H1 (cell line): Measurements from ENCODE around the gene TEX51.

Source experiments
- CEBPB ChIP-seq: IDR thresholded peaks from 2 replicates; pipeline ENCODE4 v1.6.1; 2012; ENCODE audit warnings: low read depth, low read length
- EP300 ChIP-seq, 2 experiments: IDR thresholded peaks; 1 replicate in 1 of 2; 2 replicates in 1 of 2; pipeline ENCODE4 v1.6.1; 2011 to 2012; ENCODE audit warnings: low read depth in 2 of 2, low read length in 2 of 2, mild to moderate bottlenecking in 2 of 2, borderline replicate concordance in 1 of 2, inconsistent platforms in 1 of 2, moderate library complexity in 1 of 2
- GABPA ChIP-seq: IDR thresholded peaks from 2 replicates; pipeline ENCODE4 v1.6.1; 2011; ENCODE audit warnings: mild to moderate bottlenecking, low read length, moderate library complexity, borderline replicate concordance; ENCODE audit not compliant: insufficient read depth
- KDM5A ChIP-seq: fragments of 200-600 bp; IDR thresholded peaks from 2 replicates; pipeline ENCODE4 v1.7.1; 2012; ENCODE audit warnings: mild to moderate bottlenecking, low read length, inconsistent platforms, mixed read lengths
- MAFK ChIP-seq: IDR thresholded peaks from 2 replicates; pipeline ENCODE4 v1.6.1; 2012; ENCODE audit warnings: low read depth, mild to moderate bottlenecking, improper control_type of control experiment, low read length
- POLR2A ChIP-seq, 2 experiments: IDR thresholded peaks; 1 replicate in 1 of 2; 2 replicates in 1 of 2; pipeline ENCODE4 v1.6.1; 2011; ENCODE audit warnings: low read depth in 2 of 2, low read length in 2 of 2, mild to moderate bottlenecking in 2 of 2; ENCODE audit errors: control extremely low read depth in 1 of 2
- RFX5 ChIP-seq: IDR thresholded peaks from 2 replicates; pipeline ENCODE4 v1.6.1; 2011; ENCODE audit warnings: low read depth, low read length, improper control_type of control experiment, borderline replicate concordance
- SAP30 ChIP-seq: fragments of 300-600 bp; sonication (generic); IDR thresholded peaks from 2 replicates; pipeline ENCODE4 v1.7.1; 2012; ENCODE audit warnings: low read length, moderate library complexity, mild to moderate bottlenecking, inconsistent platforms; ENCODE audit not compliant: insufficient read depth, insufficient replicate concordance
- TEAD4 ChIP-seq: IDR thresholded peaks from 2 replicates; pipeline ENCODE4 v1.6.1; 2012; ENCODE audit warnings: low read depth, low read length, inconsistent platforms, mixed read lengths
- TF ChIP-seq, protein P1 (sequence below), 3 experiments: IDR thresholded peaks; 1 replicate in 2 of 3; 2 replicates in 1 of 3; pipeline versions ENCODE4 v1.5.1 to v1.6.1; 2011; ENCODE audit warnings: low read length in 3 of 3, mild to moderate bottlenecking in 3 of 3, inconsistent platforms in 2 of 3, low read depth in 1 of 3, moderate library complexity in 1 of 3; ENCODE audit not compliant: insufficient read depth in 1 of 3; ENCODE audit errors: control extremely low read depth in 1 of 3

- no peak for TF ChIP-seq RFX5
- TF ChIP-seq, protein P1, sequence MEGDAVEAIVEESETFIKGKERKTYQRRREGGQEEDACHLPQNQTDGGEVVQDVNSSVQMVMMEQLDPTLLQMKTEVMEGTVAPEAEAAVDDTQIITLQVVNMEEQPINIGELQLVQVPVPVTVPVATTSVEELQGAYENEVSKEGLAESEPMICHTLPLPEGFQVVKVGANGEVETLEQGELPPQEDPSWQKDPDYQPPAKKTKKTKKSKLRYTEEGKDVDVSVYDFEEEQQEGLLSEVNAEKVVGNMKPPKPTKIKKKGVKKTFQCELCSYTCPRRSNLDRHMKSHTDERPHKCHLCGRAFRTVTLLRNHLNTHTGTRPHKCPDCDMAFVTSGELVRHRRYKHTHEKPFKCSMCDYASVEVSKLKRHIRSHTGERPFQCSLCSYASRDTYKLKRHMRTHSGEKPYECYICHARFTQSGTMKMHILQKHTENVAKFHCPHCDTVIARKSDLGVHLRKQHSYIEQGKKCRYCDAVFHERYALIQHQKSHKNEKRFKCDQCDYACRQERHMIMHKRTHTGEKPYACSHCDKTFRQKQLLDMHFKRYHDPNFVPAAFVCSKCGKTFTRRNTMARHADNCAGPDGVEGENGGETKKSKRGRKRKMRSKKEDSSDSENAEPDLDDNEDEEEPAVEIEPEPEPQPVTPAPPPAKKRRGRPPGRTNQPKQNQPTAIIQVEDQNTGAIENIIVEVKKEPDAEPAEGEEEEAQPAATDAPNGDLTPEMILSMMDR (IDR thresholded peaks at IDR 0.05; ENCODE audit: control extremely low read depth in 1 of 3, insufficient read depth in 1 of 3, low read depth in 1 of 3, low read length in 3 of 3) = no peak
- TF ChIP-seq SAP30 = no peak
- TF ChIP-seq POLR2A (IDR thresholded peaks at IDR 0.05; ENCODE audit: control extremely low read depth in 1 of 2, low read depth in 2 of 2, low read length in 2 of 2) = no peak
- no peak for TF ChIP-seq MAFK
- no peak for TF ChIP-seq EP300 (IDR thresholded peaks at IDR 0.05; ENCODE audit: borderline replicate concordance in 1 of 2, low read depth in 2 of 2, low read length in 2 of 2)
- TF ChIP-seq CEBPB = no peak
- TF ChIP-seq TEAD4 = no peak
- TF ChIP-seq GABPA = no peak
- no peak for TF ChIP-seq KDM5A
Observed at GRCh38 chr2:126880324-126880723, 18.4 kb upstream of the TEX51 start.
